Suprapubic skin (tissue), 4 donors: ENCODE data around the gene LMNB1.

ENCODE experiments used
- CTCF ChIP-seq, 2 donors: fragments of 200-600 bp in 1 of 2; fragments of 450-650 bp in 1 of 2; sonication (generic) in 1 of 2; IDR thresholded peaks; one replicate each; pipeline ENCODE4 v1.5.1; 2016 to 2019; ENCODE audit warnings: antibody characterized with exemption in 2 of 2, mild to moderate bottlenecking in 1 of 2, moderate library complexity in 1 of 2
- EP300 ChIP-seq: sonication (generic); formaldehyde crosslinking; IDR thresholded peaks from one replicate; pipeline ENCODE4 v1.6.1; 2017; ENCODE audit warnings: antibody characterized with exemption
- POLR2A ChIP-seq, 2 donors: fragments of 450-650 bp; IDR thresholded peaks; one replicate each; pipeline ENCODE4 v1.6.1; 2017; ENCODE audit warnings: antibody characterized with exemption in 2 of 2, mild to moderate bottlenecking in 2 of 2, moderate library complexity in 2 of 2
- POLR2AphosphoS5 ChIP-seq, 3 donors: sonication (generic); formaldehyde crosslinking; IDR thresholded peaks; one replicate each; pipeline ENCODE4 v1.6.1; 2017; ENCODE audit warnings: antibody characterized with exemption in 3 of 3

- TF ChIP-seq POLR2A (IDR thresholded peaks at IDR 0.05) = peak in 1 of 2 donors; percentile 38
- TF ChIP-seq EP300 = no peak
- TF ChIP-seq POLR2AphosphoS5 (IDR thresholded peaks at IDR 0.05) = peak in 1 of 3 donors; percentile 26
- TF ChIP-seq CTCF (IDR thresholded peaks at IDR 0.05) = peak in 1 of 2 donors; percentile 12
These were observed at the start of gene LMNB1 for GRCh38 chr5:126776499-126777256.
